Activated T-cell treated with anti-CD3 and anti-CD28 coated beads, Interleukin-2, amount 50 U/mL, for 24 hours (primary cell): Measurements from ENCODE around the gene LRGUK.

Experiments used
- DNase-seq: peaks from one replicate; pipeline ENCODE4 v3.0.0-alpha.2; 2020
- H3K27ac Mint-ChIP-seq: 2 replicates; pipeline ENCODE4 v1.8.0; 2020; ENCODE audit warnings: mild to moderate bottlenecking, mixed read lengths
- H3K27me3 Mint-ChIP-seq: 2 replicates; pipeline ENCODE4 v1.8.0; 2020; ENCODE audit warnings: mixed read lengths
- H3K36me3 Mint-ChIP-seq: 2 replicates; pipeline ENCODE4 v1.8.0; 2020; ENCODE audit warnings: low read depth, mixed read lengths
- H3K4me1 Mint-ChIP-seq: 2 replicates; pipeline ENCODE4 v1.8.0; 2020; ENCODE audit warnings: low read depth, mixed read lengths
- H3K4me3 Mint-ChIP-seq: 2 replicates; pipeline ENCODE4 v1.8.0; 2020; ENCODE audit warnings: mild to moderate bottlenecking, moderate library complexity, mixed read lengths
- H3K9me3 Mint-ChIP-seq: 2 replicates; pipeline ENCODE4 v1.8.0; 2020; ENCODE audit warnings: mixed read lengths

Gene LRGUK

GRCh38 chr7:134187893-134188292, 60.8 kb downstream of the LRGUK start:
- Mint-ChIP-seq H3K4me3 (no peak overlapping the region), H3K4me1 (no peaks in the 10 kb centered on the region), H3K27ac (no peak overlapping the region), H3K27me3 (peaks cover 17% of the 10 kb centered on the region), H3K9me3 (no peaks in the 10 kb centered on the region), H3K36me3 (no peaks in the 10 kb centered on the region)
- no peak for DNase-seq

- Mint-ChIP-seq H3K4me1 (no peaks in the 10 kb centered on the region), H3K36me3 (no peaks in the 10 kb centered on the region), H3K4me3 (no peak overlapping the region), H3K9me3 (no peaks in the 10 kb centered on the region), H3K27me3 (peaks cover 17% of the 10 kb centered on the region), H3K27ac (no peak overlapping the region)
- DNase-seq, result no peak
Observed at GRCh38 chr7:134188311-134188710, 61.2 kb downstream of the LRGUK start.

- no peaks in the 10 kb centered on the region for H3K36me3 Mint-ChIP-seq
- DNase-seq, result no peak
- no peaks in the 10 kb centered on the region for H3K4me1 Mint-ChIP-seq
- no peaks in the 10 kb centered on the region for H3K9me3 Mint-ChIP-seq
- peaks cover 14% of the 10 kb centered on the region for H3K27me3 Mint-ChIP-seq
- H3K4me3 Mint-ChIP-seq, result no peak overlapping the region
- H3K27ac Mint-ChIP-seq, result no peak overlapping the region
Observed at GRCh38 chr7:134189559-134189958, 62.4 kb downstream of the LRGUK start.

- Mint-ChIP-seq H3K36me3 (no peaks in the 10 kb centered on the region), H3K27ac (no peak overlapping the region), H3K4me3 (no peak overlapping the region), H3K4me1 (no peaks in the 10 kb centered on the region), H3K27me3 (peaks cover 5% of the 10 kb centered on the region), H3K9me3 (no peaks in the 10 kb centered on the region)
- no peak for DNase-seq
Observed at GRCh38 chr7:134191876-134192275, 64.7 kb downstream of the LRGUK start.

- DNase-seq, result no peak
- no peaks in the 10 kb centered on the region for H3K36me3 Mint-ChIP-seq
- no peaks in the 10 kb centered on the region for H3K9me3 Mint-ChIP-seq
- H3K27me3 Mint-ChIP-seq, result peaks cover 2% of the 10 kb centered on the region
- H3K4me3 Mint-ChIP-seq, result no peak overlapping the region
- H3K27ac Mint-ChIP-seq, result no peak overlapping the region
- no peaks in the 10 kb centered on the region for H3K4me1 Mint-ChIP-seq
Observed at GRCh38 chr7:134193240-134193639, 66.1 kb downstream of the LRGUK start.

- H3K4me3 Mint-ChIP-seq, result no peak overlapping the region
- H3K27me3 Mint-ChIP-seq, result peaks cover 2% of the 10 kb centered on the region
- no peak for DNase-seq
- H3K27ac Mint-ChIP-seq, result no peak overlapping the region
- no peaks in the 10 kb centered on the region for H3K4me1 Mint-ChIP-seq
- no peaks in the 10 kb centered on the region for H3K9me3 Mint-ChIP-seq
- no peaks in the 10 kb centered on the region for H3K36me3 Mint-ChIP-seq
Observed at GRCh38 chr7:134195252-134195651, 68.1 kb downstream of the LRGUK start.

- peaks cover 2% of the 10 kb centered on the region for H3K27me3 Mint-ChIP-seq
- H3K4me3 Mint-ChIP-seq, result no peak overlapping the region
- H3K27ac Mint-ChIP-seq, result no peak overlapping the region
- H3K36me3 Mint-ChIP-seq, result no peaks in the 10 kb centered on the region
- no peaks in the 10 kb centered on the region for H3K4me1 Mint-ChIP-seq
- no peak for DNase-seq
- H3K9me3 Mint-ChIP-seq, result no peaks in the 10 kb centered on the region
Observed at GRCh38 chr7:134196439-134196838, 69.3 kb downstream of the LRGUK start.

- DNase-seq, result no peak
- Mint-ChIP-seq H3K9me3 (no peaks in the 10 kb centered on the region), H3K36me3 (no peaks in the 10 kb centered on the region), H3K4me3 (no peak overlapping the region), H3K4me1 (no peaks in the 10 kb centered on the region), H3K27me3 (peaks cover 2% of the 10 kb centered on the region), H3K27ac (no peak overlapping the region)
Observed at GRCh38 chr7:134197345-134197744, 70.2 kb downstream of the LRGUK start.

GRCh38 chr7:134200970-134201369, 73.8 kb downstream of the LRGUK start:
- Mint-ChIP-seq H3K27me3 (peaks cover 6% of the 10 kb centered on the region), H3K4me1 (no peaks in the 10 kb centered on the region), H3K4me3 (no peak overlapping the region), H3K9me3 (no peaks in the 10 kb centered on the region), H3K27ac (no peak overlapping the region), H3K36me3 (no peaks in the 10 kb centered on the region)
- DNase-seq, result no peak

- no peak for DNase-seq
- H3K4me3 Mint-ChIP-seq, result no peak overlapping the region
- H3K36me3 Mint-ChIP-seq, result no peaks in the 10 kb centered on the region
- H3K27me3 Mint-ChIP-seq, result peaks cover 6% of the 10 kb centered on the region
- H3K9me3 Mint-ChIP-seq, result no peaks in the 10 kb centered on the region
- H3K4me1 Mint-ChIP-seq, result no peaks in the 10 kb centered on the region
- H3K27ac Mint-ChIP-seq, result no peak overlapping the region
Observed at GRCh38 chr7:134201569-134202261, 74.6 kb downstream of the LRGUK start.

- H3K36me3 Mint-ChIP-seq, result no peaks in the 10 kb centered on the region
- no peaks in the 10 kb centered on the region for H3K4me1 Mint-ChIP-seq
- no peak overlapping the region for H3K27ac Mint-ChIP-seq
- no peaks in the 10 kb centered on the region for H3K9me3 Mint-ChIP-seq
- peaks cover 4% of the 10 kb centered on the region for H3K27me3 Mint-ChIP-seq
- no peak overlapping the region for H3K4me3 Mint-ChIP-seq
- DNase-seq, result no peak
Observed at GRCh38 chr7:134203186-134203889, 76.2 kb downstream of the LRGUK start.

- no peaks in the 10 kb centered on the region for H3K9me3 Mint-ChIP-seq
- DNase-seq, result no peak
- H3K27ac Mint-ChIP-seq, result no peak overlapping the region
- H3K4me3 Mint-ChIP-seq, result no peak overlapping the region
- H3K36me3 Mint-ChIP-seq, result no peaks in the 10 kb centered on the region
- no peaks in the 10 kb centered on the region for H3K4me1 Mint-ChIP-seq
- H3K27me3 Mint-ChIP-seq, result peaks cover 6% of the 10 kb centered on the region
Observed at GRCh38 chr7:134209322-134210015, 82.3 kb downstream of the LRGUK start.

- peaks cover 6% of the 10 kb centered on the region for H3K27me3 Mint-ChIP-seq
- H3K4me3 Mint-ChIP-seq, result no peak overlapping the region
- no peaks in the 10 kb centered on the region for H3K4me1 Mint-ChIP-seq
- H3K27ac Mint-ChIP-seq, result no peak overlapping the region
- H3K36me3 Mint-ChIP-seq, result no peaks in the 10 kb centered on the region
- H3K9me3 Mint-ChIP-seq, result no peaks in the 10 kb centered on the region
- DNase-seq, result no peak
Observed at GRCh38 chr7:134210227-134210626, 83.1 kb downstream of the LRGUK start.

- Mint-ChIP-seq H3K4me3 (no peak overlapping the region), H3K4me1 (no peaks in the 10 kb centered on the region), H3K27ac (no peak overlapping the region), H3K36me3 (no peaks in the 10 kb centered on the region), H3K27me3 (peaks cover 6% of the 10 kb centered on the region), H3K9me3 (no peaks in the 10 kb centered on the region)
- DNase-seq, result no peak
Observed at GRCh38 chr7:134210976-134211663, 84.0 kb downstream of the LRGUK start.
